Right lobe of liver (tissue), 6 donors: ENCODE data around the gene PIEZO2. TPM values are rescaled to one million over a fixed set of nuclear protein-coding genes. Genes with fewer than 3 reads are reported as not detected.

ENCODE experiments used
- ATAC-seq, 4 donors: fragments of 200-7000 bp; cut with Tn5 transposase; one replicate each; pipeline ENCODE4 v1.9.1; 2020; ENCODE audit warnings: mild to moderate bottlenecking in 4 of 4, moderate library complexity in 4 of 4
- DNase-seq, 3 donors: peaks; one replicate each; pipeline ENCODE4 v3.0.0-alpha.2; 2020
- H3K27ac ChIP-seq, 3 donors: fragments of 200-600 bp; one replicate each; pipeline ENCODE4 v1.8.0; 2022
- H3K27me3 ChIP-seq, 2 donors: fragments of 200-600 bp; one replicate each; pipeline ENCODE4 v1.8.0; 2022
- H3K36me3 ChIP-seq, 4 donors: fragments of 200-600 bp; sonication (generic) in 1 of 4; one replicate each; pipeline versions ENCODE4 v1.5.1 to v1.8.0; 2017 to 2022; ENCODE audit warnings: control low read depth in 1 of 4
- H3K4me1 ChIP-seq, 4 donors: fragments of 200-600 bp; sonication (generic) in 1 of 4; one replicate each; pipeline versions ENCODE4 v1.5.1 to v1.8.0; 2017 to 2022; ENCODE audit warnings: control low read depth in 1 of 4
- H3K4me3 ChIP-seq, 3 donors: fragments of 200-600 bp; one replicate each; pipeline ENCODE4 v1.8.0; 2022
- H3K9me3 ChIP-seq, 4 donors: fragments of 200-600 bp; sonication (generic) in 1 of 4; one replicate each; pipeline versions ENCODE4 v1.5.1 to v1.8.0; 2017 to 2022; ENCODE audit warnings: control low read depth in 1 of 4
- POLR2A ChIP-seq: fragments of 450-650 bp; IDR thresholded peaks from one replicate; pipeline ENCODE4 v1.6.1; 2017; ENCODE audit warnings: antibody characterized with exemption, mild to moderate bottlenecking
- WGBS: methylation state at CpG from one replicate; pipeline ENCODE4 v1.1.6; 2018; ENCODE audit warnings: low coverage, low lambda C conversion rate; ENCODE audit not compliant: insufficient coverage; ENCODE audit errors: missing lambda C conversion rate; 5-methylcytosine and 5-hydroxymethylcytosine counted together
- intact Hi-C, 2 donors: fragments of 100-400 bp; cut with DNase I; formaldehyde crosslinking; loops; one replicate each; pipeline versions ENCODE4 v1.11.2 to v1.14.1; 2022
- total RNA-seq, 6 experiments: library from RNA; depleted of rRNA in 2 of 6; stranded (reverse); fragments of >200 nt in 2 of 6; fragmentation: NEBNext Ultra II Directional in 3 of 6; extraction: Animal tissue kit (Norgen Biotek cat#: 25700) in 3 of 6; gene quantifications; one replicate each; pipeline versions ENCODE4 v1.1.0 to v1.2.4, GENCODE V29; 2016 to 2023
- TF ChIP-seq, protein P1 (sequence below), 4 donors: fragments of 200-600 bp in 3 of 4; fragments of 450-650 bp in 1 of 4; IDR thresholded peaks; one replicate each; pipeline versions ENCODE4 v1.5.1 to v1.8.0; 2016 to 2022; ENCODE audit warnings: antibody characterized with exemption in 4 of 4, mild to moderate bottlenecking in 2 of 4
- donor health status: DM: no; HTN: yes; CAD: no.
- donor health status: DM: no; HTN: no; CAD: no.
- donor health status: DM: no; HTN: no; CAD: no.
- donor health status: DM: no; HTN: yes; CAD: no.
- donor health status: DM: no; HTN: yes; CAD: no.

PIEZO2 gene
- total RNA-seq, 6 experiments from 2014 or later, result 6.6 to 16.9 (median 10.1) TPM

DNA sequence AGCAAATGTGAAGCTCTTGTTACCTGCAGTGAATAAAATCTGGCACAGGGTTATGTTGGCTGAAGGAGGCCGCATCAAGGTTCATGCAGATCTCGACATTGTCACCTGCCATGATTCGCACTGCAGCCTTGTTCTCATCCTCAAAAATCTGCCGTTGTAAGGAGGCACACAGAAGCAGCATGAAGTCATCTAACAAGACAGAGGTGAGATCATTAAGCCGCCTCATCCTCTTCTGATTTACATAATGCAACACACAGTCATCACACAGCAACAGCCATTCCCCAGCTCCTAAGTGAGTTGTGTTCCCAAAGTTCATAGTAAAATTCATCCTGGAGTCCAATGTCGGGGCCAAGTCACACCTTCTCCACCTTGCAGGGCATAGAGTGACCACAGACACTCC lies 391.4 kb downstream of the PIEZO2 start:
- TF ChIP-seq POLR2A, result no peak
- TF ChIP-seq, protein P1, sequence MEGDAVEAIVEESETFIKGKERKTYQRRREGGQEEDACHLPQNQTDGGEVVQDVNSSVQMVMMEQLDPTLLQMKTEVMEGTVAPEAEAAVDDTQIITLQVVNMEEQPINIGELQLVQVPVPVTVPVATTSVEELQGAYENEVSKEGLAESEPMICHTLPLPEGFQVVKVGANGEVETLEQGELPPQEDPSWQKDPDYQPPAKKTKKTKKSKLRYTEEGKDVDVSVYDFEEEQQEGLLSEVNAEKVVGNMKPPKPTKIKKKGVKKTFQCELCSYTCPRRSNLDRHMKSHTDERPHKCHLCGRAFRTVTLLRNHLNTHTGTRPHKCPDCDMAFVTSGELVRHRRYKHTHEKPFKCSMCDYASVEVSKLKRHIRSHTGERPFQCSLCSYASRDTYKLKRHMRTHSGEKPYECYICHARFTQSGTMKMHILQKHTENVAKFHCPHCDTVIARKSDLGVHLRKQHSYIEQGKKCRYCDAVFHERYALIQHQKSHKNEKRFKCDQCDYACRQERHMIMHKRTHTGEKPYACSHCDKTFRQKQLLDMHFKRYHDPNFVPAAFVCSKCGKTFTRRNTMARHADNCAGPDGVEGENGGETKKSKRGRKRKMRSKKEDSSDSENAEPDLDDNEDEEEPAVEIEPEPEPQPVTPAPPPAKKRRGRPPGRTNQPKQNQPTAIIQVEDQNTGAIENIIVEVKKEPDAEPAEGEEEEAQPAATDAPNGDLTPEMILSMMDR (IDR thresholded peaks at IDR 0.05), result no peak
- Histone ChIP-seq H3K27me3 (no peaks in the 10 kb centered on the region), H3K36me3 (no peaks in the 10 kb centered on the region), H3K4me1 (no peaks in the 10 kb centered on the region), H3K4me3 (no peak overlapping the region), H3K27ac (no peak overlapping the region), H3K9me3 (no peaks in the 10 kb centered on the region)
- intact Hi-C loops, result no loop called here
- WGBS, result 91% methylated on average over 4 of the region's 6 CpGs
- DNase-seq, result no peak
- ATAC-seq, result no peak

- no peak for TF ChIP-seq POLR2A
- TF ChIP-seq, protein P1 (IDR thresholded peaks at IDR 0.05), result no peak
- ATAC-seq (no peak), DNase-seq (no peak)
- H3K36me3 ChIP-seq, result no peaks in the 10 kb centered on the region
- H3K4me3 ChIP-seq, result no peak overlapping the region
- H3K27me3 ChIP-seq, result no peaks in the 10 kb centered on the region
- no peaks in the 10 kb centered on the region for H3K4me1 ChIP-seq
- intact Hi-C loops, result no loop called here
- no peak overlapping the region for H3K27ac ChIP-seq
- H3K9me3 ChIP-seq, result no peaks in the 10 kb centered on the region
Observed at GRCh38 chr18:10757349-10757748, 392.0 kb downstream of the PIEZO2 start.

DNA sequence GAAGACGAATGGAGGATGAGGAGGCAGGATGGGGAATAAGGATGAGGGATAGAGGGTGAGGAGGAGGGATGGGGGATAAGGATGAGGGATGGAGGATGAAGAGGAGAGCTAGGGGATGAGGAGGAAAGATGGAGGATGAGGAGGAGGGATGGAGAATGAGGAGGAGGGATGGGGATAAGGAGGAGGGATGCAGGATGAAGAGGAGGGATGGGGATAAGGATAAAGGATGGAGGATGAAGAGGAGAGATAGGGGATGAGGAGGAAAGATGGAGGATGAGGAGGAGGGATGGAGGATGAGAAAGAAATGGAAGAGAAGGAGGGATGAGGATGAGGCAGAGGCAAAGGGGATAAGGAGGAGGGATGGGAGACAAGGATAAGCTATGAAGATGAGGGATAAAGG lies 393.5 kb downstream of the PIEZO2 start:
- no peak for DNase-seq
- Histone ChIP-seq H3K27me3 (no peaks in the 10 kb centered on the region), H3K27ac (no peak overlapping the region), H3K4me1 (no peaks in the 10 kb centered on the region), H3K36me3 (no peaks in the 10 kb centered on the region), H3K4me3 (no peak overlapping the region), H3K9me3 (no peaks in the 10 kb centered on the region)
- intact Hi-C loops, result no loop called here
- no peak for TF ChIP-seq POLR2A
- TF ChIP-seq, protein P1 (IDR thresholded peaks at IDR 0.05), result no peak
- ATAC-seq, result no peak
- 67% methylated on average over 1 of the region's 1 CpG for WGBS

GRCh38 chr18:10754128-10754527 lies 395.2 kb downstream of the PIEZO2 start:
- H3K36me3 ChIP-seq, result no peaks in the 10 kb centered on the region

More at GRCh38 chr18:10754128-10754527, 395.2 kb downstream of the PIEZO2 start:
- TF ChIP-seq, protein P1 (IDR thresholded peaks at IDR 0.05), result no peak
- no peak for TF ChIP-seq POLR2A
- intact Hi-C loops, result no loop called here
- DNase-seq, result no peak
- no peaks in the 10 kb centered on the region for H3K4me1 ChIP-seq
- WGBS, result 84% methylated on average over 4 of the region's 4 CpGs
- no peaks in the 10 kb centered on the region for H3K9me3 ChIP-seq
- H3K27me3 ChIP-seq, result no peaks in the 10 kb centered on the region
- ATAC-seq, result no peak
- no peak overlapping the region for H3K4me3 ChIP-seq
- no peak overlapping the region for H3K27ac ChIP-seq
